Measurements from ENCODE around the gene TBC1D22B.

Gene TBC1D22B

GRCh38 chr6:37269105-37269504 lies 11.5 kb downstream of the TBC1D22B start:
- no peaks in the 10 kb centered on the region for H3K9me3 ChIP-seq (ENCODE audit: control insufficient read depth in 2 of 2, low read length in 2 of 2)
- peaks cover 5 to 6% of the 10 kb centered on the region in 2 donors for H3K36me3 ChIP-seq (ENCODE audit: control insufficient read depth in 2 of 2, insufficient read depth in 2 of 2, low read length in 2 of 2)
- no peak overlapping the region for H3K9ac ChIP-seq (ENCODE audit: low read length in 2 of 2)
- H3K27ac ChIP-seq (ENCODE audit: low read length), result no peak overlapping the region
- no peaks in the 10 kb centered on the region for H3K27me3 ChIP-seq (ENCODE audit: control insufficient read depth in 1 of 2, insufficient read depth in 2 of 2, low read length in 2 of 2)
- no peak overlapping the region for H3K4me3 ChIP-seq (ENCODE audit: low read length in 2 of 2)
- H3K4me1 ChIP-seq (ENCODE audit: control insufficient read depth, insufficient read depth, low read length), result no peaks in the 10 kb centered on the region

GRCh38 chr6:37272834-37273566 lies 15.4 kb downstream of the TBC1D22B start:
- Histone ChIP-seq H3K9me3 (ENCODE audit: control insufficient read depth in 2 of 2, low read length in 2 of 2) (no peaks in the 10 kb centered on the region), H3K9ac (ENCODE audit: low read length in 2 of 2) (no peak overlapping the region), H3K27me3 (ENCODE audit: control insufficient read depth in 1 of 2, insufficient read depth in 2 of 2, low read length in 2 of 2) (no peaks in the 10 kb centered on the region), H3K36me3 (ENCODE audit: control insufficient read depth in 2 of 2, insufficient read depth in 2 of 2, low read length in 2 of 2) (peaks cover 5 to 6% of the 10 kb centered on the region in 2 donors), H3K4me1 (ENCODE audit: control insufficient read depth, insufficient read depth, low read length) (no peaks in the 10 kb centered on the region), H3K4me3 (ENCODE audit: low read length in 2 of 2) (no peak overlapping the region), H3K27ac (ENCODE audit: low read length) (no peak overlapping the region)

- H3K4me1 ChIP-seq (ENCODE audit: control insufficient read depth, insufficient read depth, low read length), result no peaks in the 10 kb centered on the region
- no peaks in the 10 kb centered on the region for H3K9me3 ChIP-seq (ENCODE audit: control insufficient read depth in 2 of 2, low read length in 2 of 2)
- H3K9ac ChIP-seq (ENCODE audit: low read length in 2 of 2), result no peak overlapping the region
- H3K4me3 ChIP-seq (ENCODE audit: low read length in 2 of 2), result no peak overlapping the region
- no peak overlapping the region for H3K27ac ChIP-seq (ENCODE audit: low read length)
- peaks cover 5 to 6% of the 10 kb centered on the region in 2 donors for H3K36me3 ChIP-seq (ENCODE audit: control insufficient read depth in 2 of 2, insufficient read depth in 2 of 2, low read length in 2 of 2)
- no peaks in the 10 kb centered on the region for H3K27me3 ChIP-seq (ENCODE audit: control insufficient read depth in 1 of 2, insufficient read depth in 2 of 2, low read length in 2 of 2)
Measured at GRCh38 chr6:37273690-37274089, 16.1 kb downstream of the TBC1D22B start.

- H3K4me3 ChIP-seq (ENCODE audit: low read length in 2 of 2), result no peak overlapping the region
- H3K36me3 ChIP-seq (ENCODE audit: control insufficient read depth in 2 of 2, insufficient read depth in 2 of 2, low read length in 2 of 2), result peaks cover 0 to 7% of the 10 kb centered on the region in 2 donors
- no peaks in the 10 kb centered on the region for H3K9me3 ChIP-seq (ENCODE audit: control insufficient read depth in 2 of 2, low read length in 2 of 2)
- H3K27me3 ChIP-seq (ENCODE audit: control insufficient read depth in 1 of 2, insufficient read depth in 2 of 2, low read length in 2 of 2), result no peaks in the 10 kb centered on the region
- no peak overlapping the region for H3K9ac ChIP-seq (ENCODE audit: low read length in 2 of 2)
- H3K27ac ChIP-seq (ENCODE audit: low read length), result no peak overlapping the region
- H3K4me1 ChIP-seq (ENCODE audit: control insufficient read depth, insufficient read depth, low read length), result peaks cover 5% of the 10 kb centered on the region
Measured at GRCh38 chr6:37275350-37275749, 17.8 kb downstream of the TBC1D22B start.

GRCh38 chr6:37277001-37277409 lies 19.4 kb downstream of the TBC1D22B start:
- H3K9ac ChIP-seq (ENCODE audit: low read length in 2 of 2), result no peak overlapping the region
- H3K9me3 ChIP-seq (ENCODE audit: control insufficient read depth in 2 of 2, low read length in 2 of 2), result no peaks in the 10 kb centered on the region
- H3K27me3 ChIP-seq (ENCODE audit: control insufficient read depth in 1 of 2, insufficient read depth in 2 of 2, low read length in 2 of 2), result no peaks in the 10 kb centered on the region
- H3K4me3 ChIP-seq (ENCODE audit: low read length in 2 of 2), result no peak overlapping the region
- H3K4me1 ChIP-seq (ENCODE audit: control insufficient read depth, insufficient read depth, low read length), result peaks cover 5% of the 10 kb centered on the region
- H3K27ac ChIP-seq (ENCODE audit: low read length), result no peak overlapping the region
- H3K36me3 ChIP-seq (ENCODE audit: control insufficient read depth in 2 of 2, insufficient read depth in 2 of 2, low read length in 2 of 2), result peaks cover 0 to 7% of the 10 kb centered on the region in 2 donors

- H3K4me3 ChIP-seq (ENCODE audit: low read length in 2 of 2), result no peak overlapping the region
- H3K36me3 ChIP-seq (ENCODE audit: control insufficient read depth in 2 of 2, insufficient read depth in 2 of 2, low read length in 2 of 2), result peaks cover under 1 to 15% of the 10 kb centered on the region in 2 donors
- H3K27me3 ChIP-seq (ENCODE audit: control insufficient read depth in 1 of 2, insufficient read depth in 2 of 2, low read length in 2 of 2), result no peaks in the 10 kb centered on the region
- peaks cover 28% of the 10 kb centered on the region for H3K4me1 ChIP-seq (ENCODE audit: control insufficient read depth, insufficient read depth, low read length)
- H3K27ac ChIP-seq (ENCODE audit: low read length), result no peak overlapping the region
- no peak overlapping the region for H3K9ac ChIP-seq (ENCODE audit: low read length in 2 of 2)
- H3K9me3 ChIP-seq (ENCODE audit: control insufficient read depth in 2 of 2, low read length in 2 of 2), result no peaks in the 10 kb centered on the region
Measured at GRCh38 chr6:37279366-37280134, 22.0 kb downstream of the TBC1D22B start.

GRCh38 chr6:37280162-37280887 lies 22.8 kb downstream of the TBC1D22B start:
- no peaks in the 10 kb centered on the region for H3K9me3 ChIP-seq (ENCODE audit: control insufficient read depth in 2 of 2, low read length in 2 of 2)
- no peak overlapping the region for H3K4me3 ChIP-seq (ENCODE audit: low read length in 2 of 2)
- no peak overlapping the region for H3K9ac ChIP-seq (ENCODE audit: low read length in 2 of 2)
- no peak overlapping the region for H3K27ac ChIP-seq (ENCODE audit: low read length)
- H3K36me3 ChIP-seq (ENCODE audit: control insufficient read depth in 2 of 2, insufficient read depth in 2 of 2, low read length in 2 of 2), result peaks cover 6 to 20% of the 10 kb centered on the region in 2 donors
- no peaks in the 10 kb centered on the region for H3K27me3 ChIP-seq (ENCODE audit: control insufficient read depth in 1 of 2, insufficient read depth in 2 of 2, low read length in 2 of 2)
- H3K4me1 ChIP-seq (ENCODE audit: control insufficient read depth, insufficient read depth, low read length), result peaks cover 34% of the 10 kb centered on the region

- Histone ChIP-seq H3K27me3 (ENCODE audit: control insufficient read depth in 1 of 2, insufficient read depth in 2 of 2, low read length in 2 of 2) (no peaks in the 10 kb centered on the region), H3K4me3 (ENCODE audit: low read length in 2 of 2) (no peak overlapping the region), H3K9ac (ENCODE audit: low read length in 2 of 2) (no peak overlapping the region), H3K9me3 (ENCODE audit: control insufficient read depth in 2 of 2, low read length in 2 of 2) (no peaks in the 10 kb centered on the region), H3K27ac (ENCODE audit: low read length) (no peak overlapping the region), H3K36me3 (ENCODE audit: control insufficient read depth in 2 of 2, insufficient read depth in 2 of 2, low read length in 2 of 2) (peaks cover 6 to 23% of the 10 kb centered on the region in 2 donors), H3K4me1 (ENCODE audit: control insufficient read depth, insufficient read depth, low read length) (peaks cover 34% of the 10 kb centered on the region)
Measured at GRCh38 chr6:37282371-37282770, 24.8 kb downstream of the TBC1D22B start.

GRCh38 chr6:37283268-37283667 lies 25.7 kb downstream of the TBC1D22B start:
- Histone ChIP-seq H3K4me1 (ENCODE audit: control insufficient read depth, insufficient read depth, low read length) (peaks cover 34% of the 10 kb centered on the region), H3K4me3 (ENCODE audit: low read length in 2 of 2) (peak overlapping the region in 1 of 2 donors; percentile 57), H3K9ac (ENCODE audit: low read length in 2 of 2) (peak overlapping the region in 1 of 2 donors; percentile 24), H3K27ac (ENCODE audit: low read length) (peak overlapping the region; percentile 70), H3K36me3 (ENCODE audit: control insufficient read depth in 2 of 2, insufficient read depth in 2 of 2, low read length in 2 of 2) (peaks cover 6 to 23% of the 10 kb centered on the region in 2 donors), H3K9me3 (ENCODE audit: control insufficient read depth in 2 of 2, low read length in 2 of 2) (no peaks in the 10 kb centered on the region), H3K27me3 (ENCODE audit: control insufficient read depth in 1 of 2, insufficient read depth in 2 of 2, low read length in 2 of 2) (no peaks in the 10 kb centered on the region)

GRCh38 chr6:37283671-37284151 lies 26.1 kb downstream of the TBC1D22B start:
- H3K27ac ChIP-seq (ENCODE audit: low read length), result peak overlapping the region; percentile 70

More at GRCh38 chr6:37283671-37284151, 26.1 kb downstream of the TBC1D22B start:
- no peaks in the 10 kb centered on the region for H3K27me3 ChIP-seq (ENCODE audit: control insufficient read depth in 1 of 2, insufficient read depth in 2 of 2, low read length in 2 of 2)
- H3K4me3 ChIP-seq (ENCODE audit: low read length in 2 of 2), result peak overlapping the region in 1 of 2 donors; percentile 57
- peaks cover 34% of the 10 kb centered on the region for H3K4me1 ChIP-seq (ENCODE audit: control insufficient read depth, insufficient read depth, low read length)
- H3K9me3 ChIP-seq (ENCODE audit: control insufficient read depth in 2 of 2, low read length in 2 of 2), result no peaks in the 10 kb centered on the region
- H3K36me3 ChIP-seq (ENCODE audit: control insufficient read depth in 2 of 2, insufficient read depth in 2 of 2, low read length in 2 of 2), result peaks cover 6 to 23% of the 10 kb centered on the region in 2 donors
- peak overlapping the region in 1 of 2 donors; percentile 24 for H3K9ac ChIP-seq (ENCODE audit: low read length in 2 of 2)
